ENCODE results near the gene DOCK1.
"Not testable (repeated sequence)": the region's sequence is repeated elsewhere in the genome, so short reads cannot be mapped to it uniquely, and the experiment has no call there.

The DOCK1 gene

DNA sequence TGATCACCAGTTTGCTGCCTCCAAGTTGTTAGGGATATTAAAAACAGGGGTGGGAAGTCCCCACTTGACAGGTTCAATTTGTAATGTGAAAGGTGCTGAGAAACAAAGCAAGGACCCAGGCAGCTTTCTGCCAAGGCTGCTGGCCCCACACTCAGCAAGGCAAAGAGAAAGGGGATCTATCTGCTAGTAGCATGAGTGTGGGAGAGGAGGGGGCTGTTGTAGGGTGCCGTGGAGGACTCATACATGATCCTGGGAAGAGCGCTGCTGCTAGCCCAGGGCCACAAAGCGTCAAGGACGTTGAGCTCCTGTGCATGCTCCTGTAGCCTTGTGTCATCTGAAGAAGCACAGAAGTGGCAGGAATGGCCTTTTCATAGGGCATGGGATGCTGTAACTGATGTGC is 387.7 kb downstream of the DOCK1 start:
- no peak for DNase-seq

DNA sequence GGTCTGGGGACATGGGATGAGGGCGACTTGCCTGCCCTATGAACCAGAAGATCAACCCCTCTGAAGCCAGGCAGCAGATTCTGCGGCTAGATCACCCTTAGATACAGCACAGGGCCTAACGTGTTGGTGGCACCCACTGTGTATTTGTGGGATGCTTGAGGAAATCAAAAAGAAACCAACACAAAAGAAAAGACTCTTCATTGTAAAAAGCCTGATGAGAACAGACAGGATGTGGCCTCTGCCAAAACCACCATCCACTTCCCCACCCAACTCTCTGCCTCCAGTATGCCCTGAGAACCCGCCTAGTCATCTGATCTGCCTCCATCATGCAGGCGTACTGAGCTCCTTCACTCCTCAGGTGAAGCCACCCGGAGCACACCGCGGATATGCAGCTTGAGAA is 388.4 kb downstream of the DOCK1 start:
- no peak for DNase-seq

DNA sequence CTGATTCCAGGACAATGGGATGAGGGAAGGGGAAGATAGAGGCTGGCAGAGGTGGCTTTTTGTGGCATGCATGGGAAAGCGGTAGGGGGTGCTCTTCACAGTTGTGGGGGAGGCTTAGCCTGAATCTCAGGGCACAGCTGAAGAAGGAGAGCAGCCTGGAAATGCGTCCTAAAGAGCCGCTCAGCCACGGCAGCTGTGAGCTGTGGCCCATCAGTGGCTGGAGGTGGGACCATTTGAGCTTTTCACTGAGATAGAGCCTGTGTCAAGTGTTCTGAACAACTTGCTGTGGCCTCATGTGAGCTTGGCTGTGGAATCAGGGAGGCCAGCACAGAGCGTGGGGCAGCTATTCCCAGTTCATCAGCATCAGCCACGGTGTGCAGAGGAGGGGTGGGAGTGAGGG is 391.5 kb downstream of the DOCK1 start:
- DNase-seq = no peak

DNA sequence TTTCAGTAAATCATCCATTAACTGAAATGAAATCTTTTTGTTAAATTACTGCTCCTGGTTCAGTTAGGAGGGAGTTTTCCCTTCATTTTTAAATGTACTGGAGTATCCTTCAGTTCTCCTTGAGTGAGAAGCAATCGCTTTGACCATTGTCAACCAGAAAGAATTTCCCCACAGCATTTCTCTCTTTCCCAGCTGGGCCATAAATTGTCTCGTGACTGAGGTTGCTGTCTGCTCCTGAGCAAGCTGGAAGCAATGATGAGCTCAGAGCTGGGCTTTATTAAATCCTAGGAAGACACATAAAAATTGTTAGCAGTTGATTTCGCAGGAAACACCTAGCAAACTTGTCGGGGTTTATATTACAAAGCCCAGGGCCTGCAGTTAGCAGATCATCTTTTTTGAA is 393.2 kb downstream of the DOCK1 start:
- peak; percentile 57 for DNase-seq

- DNase-seq = not testable (repeated sequence)
Observed at GRCh38 chr10:127299192-127299591, 394.0 kb downstream of the DOCK1 start.

GRCh38 chr10:127299956-127300689 is 394.9 kb downstream of the DOCK1 start:
- no peak for DNase-seq

DNA sequence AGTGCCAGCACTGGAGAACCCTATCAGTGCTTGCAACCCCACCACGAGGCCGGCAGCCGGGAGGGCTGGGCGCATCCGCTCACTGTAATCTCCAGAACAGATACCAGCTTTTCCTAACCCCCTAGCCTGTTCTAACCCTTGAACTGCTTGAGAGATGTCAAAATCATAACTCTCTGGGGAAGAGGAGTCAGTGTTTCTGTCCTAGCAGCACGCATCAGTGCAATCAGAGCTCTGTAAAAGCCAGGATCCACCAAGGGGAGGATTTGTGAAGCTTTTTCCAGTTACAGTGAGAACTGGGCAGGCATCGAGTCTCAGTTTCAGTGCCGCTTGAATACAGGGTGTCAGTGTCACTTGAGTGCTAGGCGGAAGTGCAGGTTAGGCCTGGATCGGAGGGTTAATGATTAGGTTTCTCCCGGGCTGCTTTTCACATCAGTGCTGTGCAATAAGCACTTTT is 395.7 kb downstream of the DOCK1 start:
- no peak for DNase-seq

DNA sequence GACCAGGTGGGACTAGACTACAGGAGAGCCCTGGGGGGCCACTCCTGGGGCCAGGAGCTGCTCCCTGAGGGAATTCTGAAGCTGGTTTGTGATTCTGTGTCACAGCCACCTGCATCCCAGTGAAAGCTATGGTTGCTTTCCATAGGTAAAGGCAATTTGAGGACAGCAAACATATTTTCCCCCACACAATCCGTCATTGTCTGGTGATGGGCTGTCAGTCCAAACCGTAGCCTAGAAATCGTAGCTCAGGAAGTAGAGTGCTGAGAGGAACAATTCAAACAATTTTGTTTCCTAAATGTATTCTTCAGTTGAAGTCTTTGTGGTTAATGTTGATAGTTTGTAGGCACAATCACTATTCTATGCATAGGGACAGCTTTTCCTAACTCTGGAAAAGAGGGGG is 397.1 kb downstream of the DOCK1 start:
- DNase-seq = no peak

DNA sequence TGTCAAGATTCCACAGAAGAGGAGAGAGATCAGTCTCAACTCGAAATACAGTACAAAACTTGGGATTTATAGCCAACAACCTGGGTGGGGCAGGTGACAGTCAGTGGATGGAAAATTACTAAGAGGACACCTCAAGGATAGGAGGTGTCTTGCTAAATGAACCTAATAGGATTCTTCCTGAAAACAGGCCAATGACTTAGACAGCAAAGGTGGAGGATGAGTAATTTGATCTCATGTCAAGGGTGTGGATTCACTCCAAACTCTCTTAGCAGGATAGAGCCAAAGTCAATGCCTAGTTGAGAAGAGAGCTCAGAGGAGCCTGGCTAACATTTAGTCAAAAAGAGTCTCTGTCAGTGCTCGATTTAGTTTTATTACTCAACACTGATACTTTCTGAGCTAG is 397.9 kb downstream of the DOCK1 start:
- no peak for DNase-seq

DNA sequence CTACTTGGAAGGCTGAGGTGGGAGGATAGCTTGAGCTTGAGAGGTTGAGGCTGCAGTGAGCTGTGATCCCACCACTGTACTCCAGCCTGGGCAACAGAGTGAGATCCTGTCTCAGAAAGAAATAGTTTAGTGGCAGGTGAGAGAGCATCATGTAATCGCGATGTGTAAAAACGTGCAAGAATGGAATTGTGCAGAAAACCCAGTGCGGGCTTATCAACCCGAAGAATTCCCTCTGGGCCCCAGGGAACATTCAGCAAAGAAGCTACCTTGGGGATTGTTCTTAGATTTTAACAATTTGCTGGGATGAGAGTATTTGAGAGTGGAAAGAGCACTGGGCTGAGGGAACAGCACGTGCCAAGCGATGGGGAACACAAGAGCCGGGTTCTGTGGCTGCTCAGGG is 398.5 kb downstream of the DOCK1 start:
- DNase-seq = no peak

- DNase-seq = no peak
Observed at GRCh38 chr10:127306479-127306878, 401.3 kb downstream of the DOCK1 start.

GRCh38 chr10:127307338-127307737 is 402.1 kb downstream of the DOCK1 start:
- DNase-seq = no peak

GRCh38 chr10:127308031-127308430 is 402.8 kb downstream of the DOCK1 start:
- DNase-seq = no peak

DNA sequence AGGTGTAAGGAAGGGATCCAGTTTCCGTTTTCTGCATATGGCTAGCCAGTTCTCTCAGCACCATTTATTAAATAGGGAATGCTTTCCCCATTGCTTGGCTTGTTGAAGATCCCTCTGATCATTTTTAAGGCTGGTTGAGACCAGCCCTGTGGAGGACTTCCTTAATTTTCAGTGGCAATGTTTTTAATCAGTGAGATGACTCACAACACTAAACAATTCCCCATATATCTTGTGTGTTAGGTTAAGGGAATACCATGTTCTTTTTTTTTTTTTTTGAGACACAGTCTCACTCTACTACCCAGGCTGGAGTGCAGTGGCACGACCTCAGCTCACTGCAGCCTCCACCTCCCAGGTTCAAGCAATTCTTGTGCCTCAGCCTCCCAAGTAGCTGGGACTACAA is 404.4 kb downstream of the DOCK1 start:
- peak; percentile 55 for DNase-seq

GRCh38 chr10:127310430-127310829 is 405.2 kb downstream of the DOCK1 start:
- DNase-seq = peak; percentile 11

GRCh38 chr10:127310923-127311322 is 405.7 kb downstream of the DOCK1 start:
- no peak for DNase-seq

DNA sequence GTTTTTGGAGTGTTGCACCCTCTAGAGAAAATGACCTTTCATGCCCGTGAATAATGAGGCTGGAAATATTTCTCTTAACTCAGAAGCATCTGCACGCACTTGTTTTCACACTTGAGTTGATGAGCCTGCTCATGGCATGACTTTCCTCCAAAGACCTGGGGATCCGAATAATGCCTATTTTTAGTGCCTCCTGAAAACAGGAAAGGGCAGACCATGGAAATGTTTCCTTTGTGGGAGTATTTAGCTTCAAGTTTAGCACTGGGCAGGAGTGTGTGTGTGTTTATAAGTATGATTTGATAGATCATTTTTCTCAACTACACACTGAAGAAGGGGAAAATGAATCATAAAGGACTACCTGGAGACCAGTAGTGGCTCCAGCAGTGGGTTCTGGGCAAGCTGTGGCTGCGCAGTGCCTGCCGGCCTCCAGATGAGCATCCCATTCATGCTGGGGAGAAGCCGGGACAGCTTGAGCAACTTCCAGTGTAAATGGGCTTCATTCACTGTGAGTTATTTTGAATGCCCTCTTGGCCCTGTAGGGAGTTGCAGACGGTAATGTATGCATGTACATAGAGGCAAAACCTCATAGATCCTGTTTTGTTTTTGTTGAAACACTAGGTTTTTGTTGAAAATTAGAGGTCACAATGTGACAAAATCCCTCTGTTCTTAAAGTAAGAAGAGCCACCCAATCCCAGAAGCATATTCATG is 408.9 kb downstream of the DOCK1 start:
- DNase-seq = no peak

DNA sequence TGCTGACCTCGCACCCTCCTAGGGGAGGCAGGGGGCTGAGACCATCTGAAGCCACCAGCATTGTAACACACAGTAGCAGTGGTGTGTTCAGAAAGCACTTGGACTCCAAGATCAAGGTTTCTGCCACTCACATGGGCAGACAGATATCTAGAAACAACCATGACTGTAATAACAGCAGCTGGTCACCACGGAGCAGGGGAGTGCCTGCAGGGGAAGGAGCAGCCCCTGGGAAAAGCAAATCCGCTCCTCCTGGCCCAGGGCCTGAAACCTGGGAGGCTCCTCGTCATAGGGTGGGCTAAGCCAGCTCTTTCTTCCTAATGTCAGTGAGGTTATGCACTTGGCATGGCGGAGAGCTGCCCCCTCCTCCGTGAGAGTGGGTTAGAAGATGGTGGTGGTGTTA is 409.6 kb downstream of the DOCK1 start:
- no peak for DNase-seq

- no peak for DNase-seq
Observed at GRCh38 chr10:127315888-127316287, 410.7 kb downstream of the DOCK1 start.

GRCh38 chr10:127318396-127318795 is 413.2 kb downstream of the DOCK1 start:
- DNase-seq = no peak

GRCh38 chr10:127319271-127319670 is 414.0 kb downstream of the DOCK1 start:
- DNase-seq = no peak

DNA sequence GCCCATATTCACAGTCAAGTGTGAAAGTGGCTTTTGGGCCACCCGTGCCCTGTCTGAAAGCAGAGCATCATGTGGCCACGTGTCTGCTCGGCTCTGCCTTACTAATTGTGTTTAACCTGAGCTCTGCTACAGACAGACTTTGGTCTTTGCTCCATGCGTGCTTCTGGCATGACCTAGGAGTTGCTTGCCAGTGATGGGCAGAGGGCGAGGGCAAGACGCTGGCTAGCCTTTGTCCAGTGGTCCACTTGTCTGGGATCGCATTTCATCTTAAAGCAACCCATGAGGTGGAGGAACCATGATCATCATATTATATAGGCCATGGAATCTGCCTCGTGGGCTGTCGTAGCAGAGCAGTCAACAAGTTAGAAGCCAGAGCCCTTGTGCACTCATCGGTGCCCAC is 414.5 kb downstream of the DOCK1 start:
- no peak for DNase-seq

GRCh38 chr10:127320176-127320575 is 414.9 kb downstream of the DOCK1 start:
- DNase-seq = no peak

- no peak for DNase-seq
Observed at GRCh38 chr10:127322286-127322685, 417.1 kb downstream of the DOCK1 start.

GRCh38 chr10:127325506-127325905 is 420.3 kb downstream of the DOCK1 start:
- DNase-seq = no peak
